K562 (cell line): ENCODE results near the gene MAD1L1. TPM values are rescaled to one million over a fixed set of nuclear protein-coding genes. Genes with fewer than 3 reads are reported as not detected.

ENCODE experiments used
- CC2D1A ChIP-seq: fragments of 450-650 bp; IDR thresholded peaks from 2 replicates; pipeline ENCODE4 v1.6.1; 2017; ENCODE audit warnings: mild to moderate bottlenecking
- EP400 ChIP-seq: fragments of 450-650 bp; IDR thresholded peaks from 2 replicates; pipeline ENCODE4 v1.6.1; 2017; ENCODE audit warnings: antibody characterized with exemption, mild to moderate bottlenecking, moderate library complexity
- LCOR ChIP-seq: sonication (generic); formaldehyde crosslinking; IDR thresholded peaks from 2 replicates; pipeline ENCODE4 v1.8.0; 2022; ENCODE audit warnings: mild to moderate bottlenecking, missing genetic modification reagents
- NCOA2 ChIP-seq, 2 experiments: fragments of 450-650 bp; IDR thresholded peaks; 2 replicates each; pipeline ENCODE4 v1.6.1; 2018; ENCODE audit warnings: mild to moderate bottlenecking in 2 of 2, moderate library complexity in 1 of 2; ENCODE audit not compliant: partially characterized antibody in 2 of 2
- SP1 ChIP-seq: sonication (generic); formaldehyde crosslinking; IDR thresholded peaks from 2 replicates; pipeline ENCODE4 v1.8.1; 2022; ENCODE audit warnings: mild to moderate bottlenecking, missing genetic modification reagents
- STAT5B ChIP-seq: fragments of 250-450 bp; sonication (Bioruptor Pico); IDR thresholded peaks from 2 replicates; pipeline ENCODE4 v1.8.0; 2021; ENCODE audit warnings: mild to moderate bottlenecking, inconsistent platforms
- TOE1 ChIP-seq, 2 experiments: fragments of 450-650 bp in 1 of 2; sonication (generic) in 1 of 2; formaldehyde crosslinking in 1 of 2; IDR thresholded peaks; 2 replicates each; pipeline versions ENCODE4 v1.7.1 to v1.8.0; 2016 to 2022; ENCODE audit warnings: borderline replicate concordance in 2 of 2, mild to moderate bottlenecking in 2 of 2, antibody characterized with exemption in 1 of 2, inconsistent platforms in 1 of 2, low read depth in 1 of 2, missing genetic modification reagents in 1 of 2, moderate library complexity in 1 of 2
- TRIM24 ChIP-seq, 2 experiments: fragments of 450-650 bp; IDR thresholded peaks; 2 replicates each; pipeline ENCODE4 v1.6.1; 2016
- YBX1 ChIP-seq: fragments of 450-650 bp; IDR thresholded peaks from 2 replicates; pipeline ENCODE4 v1.7.1; 2016; ENCODE audit warnings: mild to moderate bottlenecking
- polyA plus RNA-seq, 8 experiments: library from polyadenylated mRNA; depleted of rRNA in 4 of 8; stranded (reverse) in 5 of 8; unstranded in 3 of 8; fragments of >200 nt; fragmentation: Nextera tagmentation in 2 of 8; fragmentation: Illumina TruSeq in 1 of 8; extraction: Ambion mirVana in 2 of 8; extraction: Trizol in 1 of 8; gene quantifications; 2 replicates each; pipeline versions ENCODE4 v1.2.1 to v1.2.3, GENCODE V29; 2011 to 2014; ENCODE audit warnings: inconsistent platforms in 1 of 8, missing spikeins in 1 of 8
- total RNA-seq, 7 experiments: library from RNA; depleted of rRNA in 6 of 7; stranded (reverse); fragments of >200 nt in 6 of 7; fragmentation: Illumina TruSeq in 2 of 7; extraction: Trizol in 2 of 7; gene quantifications; 2 replicates each; pipeline versions ENCODE4 v1.2.1 to v1.2.3, GENCODE V29; 2011 to 2021; ENCODE audit warnings: low replicate concordance in 1 of 7
- TF ChIP-seq, protein P1 (sequence below), 2 experiments: fragments of 450-650 bp in 1 of 2; sonication (generic) in 1 of 2; formaldehyde crosslinking in 1 of 2; IDR thresholded peaks; 2 replicates each; pipeline versions ENCODE4 v1.7.1 to v1.9.0; 2016 to 2022; ENCODE audit warnings: inconsistent platforms in 1 of 2, mild to moderate bottlenecking in 1 of 2, missing genetic modification reagents in 1 of 2
- TF ChIP-seq, protein P2 (sequence below): fragments of 250-450 bp; sonication (Bioruptor Pico); IDR thresholded peaks from 2 replicates; pipeline ENCODE4 v1.4.0; 2020; ENCODE audit warnings: mild to moderate bottlenecking, moderate library complexity
- TF ChIP-seq, protein P3 (sequence below), 2 experiments: fragments of 450-650 bp in 1 of 2; sonication (generic) in 1 of 2; formaldehyde crosslinking; conservative IDR thresholded peaks; 2 replicates each; pipeline versions ENCODE4 v1.4.0 to v1.8.1; 2020 to 2022; ENCODE audit warnings: mild to moderate bottlenecking in 1 of 2, missing genetic modification reagents in 1 of 2
- TF ChIP-seq, protein P4 (sequence below): IDR thresholded peaks from 3 replicates; pipeline ENCODE4 v1.6.1; 2011; ENCODE audit warnings: borderline replicate concordance, mild to moderate bottlenecking; ENCODE audit not compliant: insufficient read length, insufficient read depth

The MAD1L1 gene
- total and polyA plus RNA-seq, 9 of the 15 experiments (the other 6 are each of a cell fraction or from before 2014, with no cell fraction given), result 1.7 to 89.7 (median 18.0) TPM

DNA sequence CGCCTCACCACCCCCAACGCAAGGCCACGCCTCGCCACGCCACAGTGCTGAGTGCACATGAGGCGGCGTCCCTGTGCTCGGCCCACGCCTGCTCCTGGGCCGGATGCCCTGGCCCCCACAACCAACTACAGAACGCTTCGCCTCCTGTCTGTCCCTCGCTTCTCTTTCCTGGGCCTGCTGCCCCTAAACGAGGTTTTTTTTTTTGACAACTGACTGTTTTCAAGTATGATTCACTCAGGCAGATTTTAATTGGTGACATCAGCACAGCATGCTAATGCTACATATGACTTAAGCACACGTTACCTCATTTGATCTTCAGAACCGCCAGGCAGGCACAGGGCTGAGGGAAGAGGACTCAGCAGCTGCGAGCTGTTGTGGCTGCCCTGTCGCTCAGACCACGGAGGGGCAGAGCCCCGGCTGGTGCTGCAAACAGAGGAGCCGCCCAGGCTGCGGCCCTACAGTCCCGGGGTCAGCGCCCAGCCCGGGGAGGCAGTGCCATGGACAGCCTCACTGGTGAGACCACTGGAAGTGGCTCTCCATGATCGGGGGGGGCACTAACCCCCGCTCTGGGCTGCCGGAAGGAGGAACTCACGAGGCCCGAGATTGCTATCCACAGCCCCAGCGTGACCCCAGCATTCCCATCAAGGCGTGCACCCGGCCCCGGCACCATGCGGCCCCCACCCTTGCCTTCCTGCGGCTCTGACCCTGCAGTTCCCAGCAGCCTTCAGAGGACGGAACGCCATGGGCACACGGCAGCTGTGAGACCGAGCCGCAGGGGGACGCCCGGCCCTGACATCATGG, 212.8 kb downstream of the MAD1L1 start (continued):
- TF ChIP-seq, protein P1, sequence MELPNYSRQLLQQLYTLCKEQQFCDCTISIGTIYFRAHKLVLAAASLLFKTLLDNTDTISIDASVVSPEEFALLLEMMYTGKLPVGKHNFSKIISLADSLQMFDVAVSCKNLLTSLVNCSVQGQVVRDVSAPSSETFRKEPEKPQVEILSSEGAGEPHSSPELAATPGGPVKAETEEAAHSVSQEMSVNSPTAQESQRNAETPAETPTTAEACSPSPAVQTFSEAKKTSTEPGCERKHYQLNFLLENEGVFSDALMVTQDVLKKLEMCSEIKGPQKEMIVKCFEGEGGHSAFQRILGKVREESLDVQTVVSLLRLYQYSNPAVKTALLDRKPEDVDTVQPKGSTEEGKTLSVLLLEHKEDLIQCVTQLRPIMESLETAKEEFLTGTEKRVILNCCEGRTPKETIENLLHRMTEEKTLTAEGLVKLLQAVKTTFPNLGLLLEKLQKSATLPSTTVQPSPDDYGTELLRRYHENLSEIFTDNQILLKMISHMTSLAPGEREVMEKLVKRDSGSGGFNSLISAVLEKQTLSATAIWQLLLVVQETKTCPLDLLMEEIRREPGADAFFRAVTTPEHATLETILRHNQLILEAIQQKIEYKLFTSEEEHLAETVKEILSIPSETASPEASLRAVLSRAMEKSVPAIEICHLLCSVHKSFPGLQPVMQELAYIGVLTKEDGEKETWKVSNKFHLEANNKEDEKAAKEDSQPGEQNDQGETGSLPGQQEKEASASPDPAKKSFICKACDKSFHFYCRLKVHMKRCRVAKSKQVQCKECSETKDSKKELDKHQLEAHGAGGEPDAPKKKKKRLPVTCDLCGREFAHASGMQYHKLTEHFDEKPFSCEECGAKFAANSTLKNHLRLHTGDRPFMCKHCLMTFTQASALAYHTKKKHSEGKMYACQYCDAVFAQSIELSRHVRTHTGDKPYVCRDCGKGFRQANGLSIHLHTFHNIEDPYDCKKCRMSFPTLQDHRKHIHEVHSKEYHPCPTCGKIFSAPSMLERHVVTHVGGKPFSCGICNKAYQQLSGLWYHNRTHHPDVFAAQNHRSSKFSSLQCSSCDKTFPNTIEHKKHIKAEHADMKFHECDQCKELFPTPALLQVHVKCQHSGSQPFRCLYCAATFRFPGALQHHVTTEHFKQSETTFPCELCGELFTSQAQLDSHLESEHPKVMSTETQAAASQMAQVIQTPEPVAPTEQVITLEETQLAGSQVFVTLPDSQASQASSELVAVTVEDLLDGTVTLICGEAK (IDR thresholded peaks at IDR 0.05), result no peak
- TF ChIP-seq, protein P1 (CRISPR knock-in tag; IDR thresholded peaks at IDR 0.05), result no peak
- TF ChIP-seq, protein P2, sequence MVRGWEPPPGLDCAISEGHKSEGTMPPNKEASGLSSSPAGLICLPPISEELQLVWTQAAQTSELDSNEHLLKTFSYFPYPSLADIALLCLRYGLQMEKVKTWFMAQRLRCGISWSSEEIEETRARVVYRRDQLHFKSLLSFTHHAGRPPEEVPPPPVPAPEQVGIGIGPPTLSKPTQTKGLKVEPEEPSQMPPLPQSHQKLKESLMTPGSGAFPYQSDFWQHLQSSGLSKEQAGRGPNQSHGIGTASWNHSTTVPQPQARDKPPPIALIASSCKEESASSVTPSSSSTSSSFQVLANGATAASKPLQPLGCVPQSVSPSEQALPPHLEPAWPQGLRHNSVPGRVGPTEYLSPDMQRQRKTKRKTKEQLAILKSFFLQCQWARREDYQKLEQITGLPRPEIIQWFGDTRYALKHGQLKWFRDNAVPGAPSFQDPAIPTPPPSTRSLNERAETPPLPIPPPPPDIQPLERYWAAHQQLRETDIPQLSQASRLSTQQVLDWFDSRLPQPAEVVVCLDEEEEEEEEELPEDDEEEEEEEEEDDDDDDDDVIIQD (CRISPR knock-in tag), result 0 out of 2 replicates have a peak, but pooled peaks have one; percentile 50
- peak; percentile 77 for TF ChIP-seq EP400
- no peak for TF ChIP-seq YBX1
- TF ChIP-seq STAT5B (CRISPR knock-in tag), result no peak
- TF ChIP-seq TOE1 (IDR thresholded peaks at IDR 0.05; ENCODE audit: borderline replicate concordance), result no peak
- TF ChIP-seq TOE1 (CRISPR knock-in tag; IDR thresholded peaks at IDR 0.05; ENCODE audit: borderline replicate concordance, low read depth), result no peak; the same call in 1 of the 2 replicates
- TF ChIP-seq LCOR (CRISPR knock-in tag), result peak; percentile 40; the same call in 1 of the 2 replicates
- TF ChIP-seq NCOA2 (IDR thresholded peaks at IDR 0.05; ENCODE audit: partially characterized antibody in 2 of 2), result no peak
- TF ChIP-seq TRIM24 (IDR thresholded peaks at IDR 0.05), result no peak
- TF ChIP-seq CC2D1A, result no peak
- TF ChIP-seq, protein P3, sequence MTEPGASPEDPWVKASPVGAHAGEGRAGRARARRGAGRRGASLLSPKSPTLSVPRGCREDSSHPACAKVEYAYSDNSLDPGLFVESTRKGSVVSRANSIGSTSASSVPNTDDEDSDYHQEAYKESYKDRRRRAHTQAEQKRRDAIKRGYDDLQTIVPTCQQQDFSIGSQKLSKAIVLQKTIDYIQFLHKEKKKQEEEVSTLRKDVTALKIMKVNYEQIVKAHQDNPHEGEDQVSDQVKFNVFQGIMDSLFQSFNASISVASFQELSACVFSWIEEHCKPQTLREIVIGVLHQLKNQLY (CRISPR knock-in tag; conservative IDR thresholded peaks at IDR 0.05), result 0 out of 4 replicates have a peak, but pooled peaks of 1 of the 2 experiments have one; percentile 77
- no peak for TF ChIP-seq SP1 (CRISPR knock-in tag)
- TF ChIP-seq, protein P4, sequence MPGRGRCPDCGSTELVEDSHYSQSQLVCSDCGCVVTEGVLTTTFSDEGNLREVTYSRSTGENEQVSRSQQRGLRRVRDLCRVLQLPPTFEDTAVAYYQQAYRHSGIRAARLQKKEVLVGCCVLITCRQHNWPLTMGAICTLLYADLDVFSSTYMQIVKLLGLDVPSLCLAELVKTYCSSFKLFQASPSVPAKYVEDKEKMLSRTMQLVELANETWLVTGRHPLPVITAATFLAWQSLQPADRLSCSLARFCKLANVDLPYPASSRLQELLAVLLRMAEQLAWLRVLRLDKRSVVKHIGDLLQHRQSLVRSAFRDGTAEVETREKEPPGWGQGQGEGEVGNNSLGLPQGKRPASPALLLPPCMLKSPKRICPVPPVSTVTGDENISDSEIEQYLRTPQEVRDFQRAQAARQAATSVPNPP, result no peak
